Psoas muscle (tissue), 8 donors: ENCODE measurements around the gene MDM2. TPM values are rescaled to one million over a fixed set of nuclear protein-coding genes. Genes with fewer than 3 reads are reported as not detected.
A peak's percentile ranks its signal among the peaks of the same experiment; 100 is the strongest.

Experiments used
- ATAC-seq, 4 donors: fragments of 200-7000 bp; cut with Tn5 transposase; one replicate each; pipeline ENCODE4 v1.9.1; 2020; ENCODE audit warnings: moderate library complexity in 3 of 4, mild to moderate bottlenecking in 2 of 4
- DNase-seq, 2 donors: peaks; one replicate each; pipeline ENCODE4 v3.0.0-alpha.2; 2020
- H3K27ac ChIP-seq: fragments of 200-600 bp; one replicate; pipeline ENCODE4 v1.8.0; 2022
- H3K27me3 ChIP-seq, 3 donors: fragments of 200-600 bp in 1 of 3; one replicate each; pipeline versions ENCODE4 v1.6.1 to v1.8.0; 2013 to 2022; ENCODE audit warnings: low read length in 2 of 3, mild to moderate bottlenecking in 2 of 3, moderate library complexity in 1 of 3; ENCODE audit not compliant: insufficient read depth in 3 of 3
- H3K36me3 ChIP-seq, 2 donors: fragments of 200-600 bp in 1 of 2; one replicate each; pipeline versions ENCODE4 v1.6.1 to v1.8.0; 2013 to 2022; ENCODE audit warnings: low read depth in 1 of 2, mild to moderate bottlenecking in 1 of 2, moderate library complexity in 1 of 2; ENCODE audit not compliant: insufficient read depth in 1 of 2
- H3K4me1 ChIP-seq: fragments of 200-600 bp; one replicate; pipeline ENCODE4 v1.8.0; 2022
- H3K4me3 ChIP-seq: fragments of 200-600 bp; one replicate; pipeline ENCODE4 v1.8.0; 2022; ENCODE audit warnings: mild to moderate bottlenecking
- H3K9me3 ChIP-seq: fragments of 200-600 bp; one replicate; pipeline ENCODE4 v1.8.0; 2022
- WGBS, 3 donors: extraction: QIAGEN DNeasy Blood & Tissue Kit; methylation state at CpG; one replicate each; pipeline versions ENCODE4 v1.1.6 to v1.1.7; 2013; 5-methylcytosine and 5-hydroxymethylcytosine counted together
- intact Hi-C, 2 donors: fragments of 100-400 bp; cut with DNase I; formaldehyde crosslinking; loops; one replicate each; pipeline versions ENCODE4 v1.11.0 to v1.14.2; 2022
- polyA plus RNA-seq, 3 donors: library from polyadenylated mRNA; stranded (reverse); fragments of 200-250 nt; gene quantifications; one replicate each; pipeline ENCODE4 v1.2.3, GENCODE V29; 2013
- total RNA-seq, 4 donors: library from RNA; stranded (reverse); fragmentation: NEBNext Ultra II Directional in 2 of 4; extraction: Animal tissue kit (Norgen Biotek cat#: 25700) in 2 of 4; gene quantifications; one replicate each; pipeline versions ENCODE4 v1.2.1 to v1.2.4, GENCODE V29; 2021 to 2023
- TF ChIP-seq, protein P1 (sequence below): fragments of 200-600 bp; IDR thresholded peaks from one replicate; pipeline ENCODE4 v1.8.0; 2022; ENCODE audit warnings: antibody characterized with exemption
- donor health status: healthy with polysubstance abuse.
- donor health status: DM: no; HTN: no; CAD: no; lungs with moderate emphysema.
- donor health status: Bipolar disorder and iron deficiency.
- donor health status: healthy.
- donor health status: DM: yes; HTN: yes; CAD: no.
- donor health status: DM: no; HTN: no; CAD: no.
- donor health status: DM: no; HTN: no; CAD: no.
- donor health status: DM: yes; HTN: yes; CAD: no.

The MDM2 gene
- total and polyA plus RNA-seq, 7 donors = 25.0 to 455 (median 51.8) TPM

DNA sequence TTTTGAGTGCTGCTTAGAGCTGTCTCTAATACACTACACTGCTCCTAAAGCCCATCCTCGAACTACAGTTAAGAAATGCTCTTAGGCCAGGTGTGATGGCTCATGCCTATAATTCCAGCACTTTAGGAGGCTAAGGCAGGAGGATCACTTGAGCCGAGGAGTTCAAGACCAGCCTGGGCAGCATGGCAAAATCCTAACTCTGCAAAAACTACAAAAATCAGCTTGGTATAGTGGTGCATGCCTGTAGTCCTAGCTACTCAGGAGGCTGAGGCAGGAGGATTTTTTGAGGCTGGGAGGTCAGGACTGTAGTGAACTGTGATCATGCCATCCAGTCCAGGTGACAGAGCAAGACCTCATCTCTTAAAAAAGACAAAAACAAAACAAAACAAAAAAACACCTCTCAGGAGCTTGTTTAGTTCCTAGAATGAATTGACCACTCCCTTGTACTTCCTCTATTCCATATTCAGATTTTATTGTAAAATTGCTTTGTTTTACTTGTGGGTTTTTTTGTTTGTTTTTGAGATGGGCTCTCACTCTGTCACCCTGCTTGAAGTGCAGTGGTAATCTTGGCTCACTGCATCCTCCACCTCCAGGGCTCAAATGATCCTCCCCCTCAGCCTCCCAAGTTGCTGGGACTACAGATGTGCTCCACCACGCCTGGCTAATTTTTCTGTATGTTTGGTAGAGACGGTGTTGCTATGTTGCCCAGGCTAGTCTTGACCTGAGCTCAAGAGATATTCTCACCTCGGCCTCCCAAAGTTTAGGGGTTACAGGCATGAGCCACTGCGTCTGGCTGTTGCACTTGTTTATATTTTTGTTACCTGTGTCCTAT lies 13.6 kb downstream of the MDM2 start:
- H3K4me3 ChIP-seq = no peak overlapping the region
- H3K36me3 ChIP-seq = peaks cover 0 to 100% of the 10 kb centered on the region in 2 donors
- ATAC-seq (peak in 1 of 4 donors; percentile 23), DNase-seq (no peak)
- H3K27me3 ChIP-seq = no peaks in the 10 kb centered on the region
- WGBS, 3 donors = 91 to 94% (median 92%) methylated on average over 6 of the region's 6 CpGs
- no peak overlapping the region for H3K27ac ChIP-seq
- intact Hi-C loops = no loop called here
- no peaks in the 10 kb centered on the region for H3K4me1 ChIP-seq
- TF ChIP-seq, protein P1, sequence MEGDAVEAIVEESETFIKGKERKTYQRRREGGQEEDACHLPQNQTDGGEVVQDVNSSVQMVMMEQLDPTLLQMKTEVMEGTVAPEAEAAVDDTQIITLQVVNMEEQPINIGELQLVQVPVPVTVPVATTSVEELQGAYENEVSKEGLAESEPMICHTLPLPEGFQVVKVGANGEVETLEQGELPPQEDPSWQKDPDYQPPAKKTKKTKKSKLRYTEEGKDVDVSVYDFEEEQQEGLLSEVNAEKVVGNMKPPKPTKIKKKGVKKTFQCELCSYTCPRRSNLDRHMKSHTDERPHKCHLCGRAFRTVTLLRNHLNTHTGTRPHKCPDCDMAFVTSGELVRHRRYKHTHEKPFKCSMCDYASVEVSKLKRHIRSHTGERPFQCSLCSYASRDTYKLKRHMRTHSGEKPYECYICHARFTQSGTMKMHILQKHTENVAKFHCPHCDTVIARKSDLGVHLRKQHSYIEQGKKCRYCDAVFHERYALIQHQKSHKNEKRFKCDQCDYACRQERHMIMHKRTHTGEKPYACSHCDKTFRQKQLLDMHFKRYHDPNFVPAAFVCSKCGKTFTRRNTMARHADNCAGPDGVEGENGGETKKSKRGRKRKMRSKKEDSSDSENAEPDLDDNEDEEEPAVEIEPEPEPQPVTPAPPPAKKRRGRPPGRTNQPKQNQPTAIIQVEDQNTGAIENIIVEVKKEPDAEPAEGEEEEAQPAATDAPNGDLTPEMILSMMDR = no peak
- H3K9me3 ChIP-seq = no peaks in the 10 kb centered on the region

DNA sequence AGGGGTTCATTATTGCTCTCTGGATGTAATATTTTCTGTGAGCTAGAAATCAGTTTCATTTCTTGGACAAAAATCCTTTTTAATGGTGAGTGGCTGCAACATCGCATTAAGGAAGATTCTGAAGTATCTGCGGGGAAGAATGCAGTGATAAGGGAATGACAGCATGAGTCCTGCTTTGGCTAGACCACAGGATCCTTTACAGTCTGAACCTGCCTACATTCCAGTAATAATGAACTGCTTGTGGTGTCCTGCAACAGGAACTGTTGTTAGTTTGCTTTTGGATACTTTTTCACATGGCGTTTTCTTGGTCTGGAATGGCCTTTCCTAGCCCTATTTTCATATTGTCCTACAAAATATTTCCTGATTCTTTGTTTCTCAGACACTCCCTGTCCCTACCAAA lies 15.7 kb downstream of the MDM2 start:
- no peak for ATAC-seq

GRCh38 chr12:68824131-68824530 lies 16.2 kb downstream of the MDM2 start:
- no peak overlapping the region for H3K27ac ChIP-seq
- intact Hi-C loops = no loop called here
- no peaks in the 10 kb centered on the region for H3K9me3 ChIP-seq
- H3K4me3 ChIP-seq = no peak overlapping the region
- H3K27me3 ChIP-seq = no peaks in the 10 kb centered on the region
- no peak for ATAC-seq
- 95 to 99% (median 98%) methylated on average over 5 of the region's 5 CpGs for WGBS, 3 donors
- TF ChIP-seq, protein P1 = no peak
- H3K4me1 ChIP-seq = no peaks in the 10 kb centered on the region
- no peak for DNase-seq
- H3K36me3 ChIP-seq = peaks cover 0 to 100% of the 10 kb centered on the region in 2 donors

More for the DNA sequence above, 15.7 kb downstream of the MDM2 start:
- no peaks in the 10 kb centered on the region for H3K9me3 ChIP-seq
- WGBS, 3 donors = 86 to 93% (median 89%) methylated on average over 3 of the region's 3 CpGs
- peaks cover 0 to 100% of the 10 kb centered on the region in 2 donors for H3K36me3 ChIP-seq
- intact Hi-C loops = no loop called here
- TF ChIP-seq, protein P1 = no peak
- no peak overlapping the region for H3K4me3 ChIP-seq
- no peaks in the 10 kb centered on the region for H3K4me1 ChIP-seq
- H3K27me3 ChIP-seq = no peaks in the 10 kb centered on the region
- DNase-seq = no peak
- H3K27ac ChIP-seq = no peak overlapping the region

- 96 to 97% (median 96%) methylated on average over 16 of the region's 16 CpGs for WGBS, 3 donors
- Histone ChIP-seq H3K36me3 (peaks cover 0 to 100% of the 10 kb centered on the region in 2 donors), H3K9me3 (no peaks in the 10 kb centered on the region), H3K27ac (no peak overlapping the region), H3K4me1 (no peaks in the 10 kb centered on the region), H3K27me3 (no peaks in the 10 kb centered on the region), H3K4me3 (no peak overlapping the region)
- DNase-seq (no peak), ATAC-seq (no peak)
- TF ChIP-seq, protein P1 = no peak
- intact Hi-C loops = no loop called here
Observed at GRCh38 chr12:68824597-68825250, 16.7 kb downstream of the MDM2 start.
